GM12878 (cell line): ENCODE results near the gene WHRN. TPM values are rescaled to one million over a fixed set of nuclear protein-coding genes. Genes with fewer than 3 reads are reported as not detected.

ENCODE experiments used
- ATAC-seq: fragments of 200-7000 bp; cut with Tn5 transposase; 3 replicates; pipeline ENCODE4 v1.9.1; 2020; ENCODE audit warnings: mild to moderate bottlenecking, moderate library complexity
- BruUV-seq: library from RNA; stranded (reverse); fragments of 400-500 nt; replicated peaks from 2 replicates; lab custom pipeline; 2021; lab: Mats Ljungman, UMichigan
- CTCF ChIA-PET: fragments of 300-600 bp; sonication (Branson Sonifier 250); formaldehyde crosslinking; extraction: SDS; loops from one replicate; lab custom pipeline; 2021; ENCODE audit warnings: inconsistent platforms; lab: Yijun Ruan, JAX
- POLR2A ChIA-PET: fragments of 350-600 bp; formaldehyde crosslinking; extraction: SDS; loops from one replicate; lab custom pipeline; 2021; ENCODE audit warnings: inconsistent platforms; lab: Charles Lee
- RAD21 ChIA-PET: fragments of 300-600 bp; sonication (Branson Sonifier 250); formaldehyde crosslinking; loops from one replicate; lab custom pipeline; 2023; ENCODE audit warnings: antibody characterized with exemption; ENCODE audit not compliant: unreplicated experiment; lab: Charles Lee
- SMC1A ChIA-PET: fragments of 300-600 bp; sonication (Branson Sonifier 250); formaldehyde crosslinking; loops from one replicate; lab custom pipeline; 2023; ENCODE audit not compliant: unreplicated experiment, uncharacterized antibody; lab: Charles Lee
- DNase-seq: peaks from one replicate; pipeline ENCODE4 v3.0.0-alpha.2; 2011; ENCODE audit warnings: low read depth, low spot score
- FAIRE-seq: peaks from 3 replicates; lab custom pipeline; 2011; peaks lifted over from hg19 to GRCh38; lab: Jason Lieb, UNC
- H2AFZ ChIP-seq: 2 replicates; pipeline ENCODE4 v1.6.0; 2011; ENCODE audit warnings: low read depth, low read length, control low read depth; ENCODE audit not compliant: control insufficient read depth
- H3K27ac ChIP-seq: 2 replicates; pipeline ENCODE4 v1.5.1; 2011; ENCODE audit warnings: control low read depth; ENCODE audit not compliant: control insufficient read depth, insufficient read depth
- H3K27me3 ChIP-seq, 2 experiments: replicated peaks in 1 of 2; 2 replicates each; pipeline versions ENCODE4 v1.6.0 to v1.6.1; 2011; ENCODE audit warnings: low read length in 1 of 2; ENCODE audit not compliant: control insufficient read depth in 2 of 2, insufficient read depth in 2 of 2
- H3K36me3 ChIP-seq, 2 experiments: 2 replicates each; pipeline ENCODE4 v1.5.1; 2011; ENCODE audit warnings: low read length in 1 of 2; ENCODE audit not compliant: control insufficient read depth in 2 of 2, insufficient read depth in 2 of 2
- H3K4me1 ChIP-seq: 2 replicates; pipeline ENCODE4 v1.6.1; 2011; ENCODE audit warnings: mild to moderate bottlenecking, low read length, moderate library complexity, mixed read lengths; ENCODE audit not compliant: control insufficient read depth, insufficient read depth
- H3K4me2 ChIP-seq: 2 replicates; pipeline ENCODE4 v1.6.0; 2011; ENCODE audit warnings: control low read depth; ENCODE audit not compliant: control insufficient read depth, insufficient read depth
- H3K4me3 ChIP-seq: fragments of 200-600 bp; sonication (generic); 2 replicates; pipeline ENCODE4 v1.5.1; 2016
- H3K79me2 ChIP-seq: 2 replicates; pipeline ENCODE4 v1.6.0; 2011; ENCODE audit warnings: low read length; ENCODE audit not compliant: control insufficient read depth, insufficient read depth
- H3K9ac ChIP-seq: 2 replicates; pipeline ENCODE4 v1.8.0; 2011; ENCODE audit warnings: low read length, control low read depth, mixed read lengths; ENCODE audit not compliant: control insufficient read depth, insufficient read depth
- H3K9me3 ChIP-seq: replicated peaks from 3 replicates; pipeline ENCODE4 v1.5.1; 2011; ENCODE audit warnings: mild to moderate bottlenecking, low read length; ENCODE audit not compliant: control insufficient read depth, insufficient read depth
- H4K20me1 ChIP-seq: 2 replicates; pipeline ENCODE4 v1.6.0; 2011; ENCODE audit not compliant: control insufficient read depth, insufficient read depth
- ATF7 ChIP-seq: fragments of 450-650 bp; IDR thresholded peaks from 2 replicates; pipeline ENCODE4 v1.6.1; 2016; ENCODE audit warnings: low read depth, mild to moderate bottlenecking
- BACH1 ChIP-seq: fragments of 450-650 bp; IDR thresholded peaks from 2 replicates; pipeline ENCODE4 v1.6.1; 2017; ENCODE audit warnings: mild to moderate bottlenecking, borderline replicate concordance
- CHD4 ChIP-seq: fragments of 200-600 bp; sonication (generic); IDR thresholded peaks from 2 replicates; pipeline ENCODE4 v1.6.1; 2016; ENCODE audit warnings: mild to moderate bottlenecking
- CREM ChIP-seq: IDR thresholded peaks from 2 replicates; pipeline ENCODE4 v1.6.1; 2014; ENCODE audit warnings: antibody characterized with exemption, low read depth
- ELK1 ChIP-seq: IDR thresholded peaks from 2 replicates; pipeline ENCODE4 v1.6.1; 2012; ENCODE audit warnings: low read depth, low read length, improper control_type of control experiment
- EP300 ChIP-seq, 2 experiments: fragments of 150-350 bp in 1 of 2; IDR thresholded peaks; 2 replicates each; pipeline ENCODE4 v1.6.1; 2011 to 2012; ENCODE audit warnings: low read depth in 2 of 2, low read length in 2 of 2, borderline replicate concordance in 1 of 2, improper control_type of control experiment in 1 of 2, inconsistent platforms in 1 of 2; ENCODE audit not compliant: control insufficient read depth in 1 of 2
- JUNB ChIP-seq: IDR thresholded peaks from 2 replicates; pipeline ENCODE4 v1.6.1; 2016; ENCODE audit warnings: antibody characterized with exemption, mild to moderate bottlenecking
- LARP7 ChIP-seq: fragments of 450-650 bp; IDR thresholded peaks from 2 replicates; pipeline ENCODE4 v1.6.1; 2017; ENCODE audit warnings: mild to moderate bottlenecking
- PML ChIP-seq: IDR thresholded peaks from 2 replicates; pipeline ENCODE4 v1.6.1; 2012; ENCODE audit warnings: low read length, inconsistent platforms
- SREBF2 ChIP-seq: IDR thresholded peaks from 2 replicates; pipeline ENCODE4 v1.6.1; 2012; ENCODE audit warnings: mild to moderate bottlenecking, low read length
- TARDBP ChIP-seq: IDR thresholded peaks from 2 replicates; pipeline ENCODE4 v1.6.1; 2016; ENCODE audit warnings: borderline replicate concordance
- WGBS: methylation state at CpG from one replicate; pipeline ENCODE4 v1.1.6; 2016; ENCODE audit warnings: low lambda C conversion rate; ENCODE audit not compliant: insufficient replicate concordance, insufficient coverage; ENCODE audit errors: missing lambda C conversion rate; 5-methylcytosine and 5-hydroxymethylcytosine counted together
- in situ Hi-C: fragments of 300-500 bp; cut with MboI; formaldehyde crosslinking; loops from 9 replicates; pipeline ENCODE4 v1.14.3; 2018; ENCODE audit warnings: mixed read lengths
- intact Hi-C: fragments of 100-400 bp; cut with micrococcal nuclease; formaldehyde crosslinking; loops from one replicate; pipeline ENCODE4 v1.14.2; 2022; ENCODE audit not compliant: unreplicated experiment
- polyA plus RNA-seq, 11 experiments: library from polyadenylated mRNA; depleted of rRNA in 4 of 11; unstranded in 6 of 11; stranded (reverse) in 5 of 11; fragments of >200 nt; fragmentation: Nextera tagmentation in 4 of 11; fragmentation: Illumina TruSeq in 1 of 11; extraction: Ambion mirVana in 4 of 11; extraction: Trizol in 1 of 11; gene quantifications; 1 replicate in 1 of 11; 2 replicates in 10 of 11; pipeline versions ENCODE4 v1.2.1 to v1.2.3, GENCODE V29; 2011 to 2016; ENCODE audit warnings: inconsistent platforms in 2 of 11, missing spikeins in 2 of 11, low read depth in 1 of 11
- total RNA-seq, 4 experiments: library from RNA; depleted of rRNA in 3 of 4; stranded (reverse); fragments of >200 nt in 3 of 4; fragmentation: Illumina TruSeq in 1 of 4; extraction: Trizol in 1 of 4; gene quantifications; 2 replicates each; pipeline versions ENCODE4 v1.2.1 to v1.2.3, GENCODE V29; 2013 to 2021
- TF ChIP-seq, protein P1 (sequence below): fragments of 450-650 bp; formaldehyde crosslinking; IDR thresholded peaks from 2 replicates; pipeline ENCODE4 v1.5.0; 2022; ENCODE audit warnings: mild to moderate bottlenecking, missing genetic modification characterization
- TF ChIP-seq, protein P2 (sequence below): fragments of 450-650 bp; IDR thresholded peaks from 2 replicates; pipeline ENCODE4 v1.6.1; 2017; ENCODE audit warnings: low read depth, mild to moderate bottlenecking, moderate library complexity
- TF ChIP-seq, protein P3 (sequence below): fragments of 150-350 bp; IDR thresholded peaks from 2 replicates; pipeline ENCODE4 v1.6.1; 2016; ENCODE audit warnings: low read depth, low read length

The WHRN gene
- total and polyA plus RNA-seq, 10 of the 15 experiments (the other 5 are each of a cell fraction or from before 2014, with no cell fraction given) = 0.04 to 18.2 (median 0.68) TPM; not detected in 1

DNA sequence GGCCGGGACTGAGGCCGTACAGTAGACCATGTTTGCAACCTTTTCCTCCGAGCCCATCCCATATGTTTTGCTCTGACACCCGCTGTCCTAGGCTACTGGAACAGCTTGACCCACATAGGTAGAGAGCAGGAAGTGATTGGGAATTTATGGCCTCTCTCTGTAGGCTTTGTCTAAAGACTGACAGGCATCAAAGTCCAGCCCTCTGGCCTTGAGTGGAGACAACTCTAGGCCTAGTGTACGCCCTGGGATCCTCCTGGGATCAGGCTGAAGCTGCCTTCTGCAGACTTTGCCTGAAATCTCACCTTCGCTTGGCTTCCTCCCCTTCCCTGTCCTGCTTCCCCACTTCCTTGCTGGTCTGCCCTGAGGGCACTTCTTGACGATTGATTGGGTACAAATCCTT lies 103.9 kb downstream of the WHRN start (continued):
- TF ChIP-seq, protein P1, sequence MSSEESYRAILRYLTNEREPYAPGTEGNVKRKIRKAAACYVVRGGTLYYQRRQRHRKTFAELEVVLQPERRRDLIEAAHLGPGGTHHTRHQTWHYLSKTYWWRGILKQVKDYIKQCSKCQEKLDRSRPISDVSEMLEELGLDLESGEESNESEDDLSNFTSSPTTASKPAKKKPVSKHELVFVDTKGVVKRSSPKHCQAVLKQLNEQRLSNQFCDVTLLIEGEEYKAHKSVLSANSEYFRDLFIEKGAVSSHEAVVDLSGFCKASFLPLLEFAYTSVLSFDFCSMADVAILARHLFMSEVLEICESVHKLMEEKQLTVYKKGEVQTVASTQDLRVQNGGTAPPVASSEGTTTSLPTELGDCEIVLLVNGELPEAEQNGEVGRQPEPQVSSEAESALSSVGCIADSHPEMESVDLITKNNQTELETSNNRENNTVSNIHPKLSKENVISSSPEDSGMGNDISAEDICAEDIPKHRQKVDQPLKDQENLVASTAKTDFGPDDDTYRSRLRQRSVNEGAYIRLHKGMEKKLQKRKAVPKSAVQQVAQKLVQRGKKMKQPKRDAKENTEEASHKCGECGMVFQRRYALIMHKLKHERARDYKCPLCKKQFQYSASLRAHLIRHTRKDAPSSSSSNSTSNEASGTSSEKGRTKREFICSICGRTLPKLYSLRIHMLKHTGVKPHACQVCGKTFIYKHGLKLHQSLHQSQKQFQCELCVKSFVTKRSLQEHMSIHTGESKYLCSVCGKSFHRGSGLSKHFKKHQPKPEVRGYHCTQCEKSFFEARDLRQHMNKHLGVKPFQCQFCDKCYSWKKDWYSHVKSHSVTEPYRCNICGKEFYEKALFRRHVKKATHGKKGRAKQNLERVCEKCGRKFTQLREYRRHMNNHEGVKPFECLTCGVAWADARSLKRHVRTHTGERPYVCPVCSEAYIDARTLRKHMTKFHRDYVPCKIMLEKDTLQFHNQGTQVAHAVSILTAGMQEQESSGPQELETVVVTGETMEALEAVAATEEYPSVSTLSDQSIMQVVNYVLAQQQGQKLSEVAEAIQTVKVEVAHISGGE (CRISPR knock-in tag) = no peak
- no peak for TF ChIP-seq SREBF2

GRCh38 chr9:114400772-114401171 lies 104.5 kb downstream of the WHRN start:
- in situ Hi-C loops (no loop called here), intact Hi-C loops (no loop called here)
- H4K20me1 ChIP-seq = no peaks in the 10 kb centered on the region
- ChIA-PET RAD21 (interaction anchor here (1.2 to 8.9 kb wide), 3 partner anchors 15 to 191 kb away, joined by 3 to 136 read pairs (median 3); partner anchors contain the start of gene AKNA), POLR2A (no interaction called here), SMC1A (interaction anchor here (0.8 to 1.8 kb wide), 3 partner anchors 59 to 253 kb away, joined by 3 to 4 read pairs (median 3); no protein-coding TSS in a partner anchor), CTCF (interaction anchor here (1.1 to 1.8 kb wide), 3 partner anchors 10 to 107 kb away, joined by 3 to 7 read pairs (median 4); no protein-coding TSS in a partner anchor)
- no peaks in the 10 kb centered on the region for H3K27me3 ChIP-seq
- H3K27ac ChIP-seq = no peak overlapping the region
- no peak for FAIRE-seq
- H3K9ac ChIP-seq = no peak overlapping the region
- BruUV-seq = no TSS peak
- H3K79me2 ChIP-seq = peaks cover 19% of the 10 kb centered on the region
- WGBS = 45% methylated on average over 2 of the region's 2 CpGs
- no peak overlapping the region for H2AFZ ChIP-seq
- no peak overlapping the region for H3K4me2 ChIP-seq
- no peaks in the 10 kb centered on the region for H3K9me3 ChIP-seq
- peaks cover 0 to 3% of the 10 kb centered on the region in 2 experiments; a peak in 2 of 4 replicates for H3K36me3 ChIP-seq
- H3K4me1 ChIP-seq = peaks cover 14% of the 10 kb centered on the region
- H3K4me3 ChIP-seq = no peak overlapping the region
- ATAC-seq = no peak
- no peak for DNase-seq
- TF ChIP-seq CREM = no peak
- TF ChIP-seq, protein P2, sequence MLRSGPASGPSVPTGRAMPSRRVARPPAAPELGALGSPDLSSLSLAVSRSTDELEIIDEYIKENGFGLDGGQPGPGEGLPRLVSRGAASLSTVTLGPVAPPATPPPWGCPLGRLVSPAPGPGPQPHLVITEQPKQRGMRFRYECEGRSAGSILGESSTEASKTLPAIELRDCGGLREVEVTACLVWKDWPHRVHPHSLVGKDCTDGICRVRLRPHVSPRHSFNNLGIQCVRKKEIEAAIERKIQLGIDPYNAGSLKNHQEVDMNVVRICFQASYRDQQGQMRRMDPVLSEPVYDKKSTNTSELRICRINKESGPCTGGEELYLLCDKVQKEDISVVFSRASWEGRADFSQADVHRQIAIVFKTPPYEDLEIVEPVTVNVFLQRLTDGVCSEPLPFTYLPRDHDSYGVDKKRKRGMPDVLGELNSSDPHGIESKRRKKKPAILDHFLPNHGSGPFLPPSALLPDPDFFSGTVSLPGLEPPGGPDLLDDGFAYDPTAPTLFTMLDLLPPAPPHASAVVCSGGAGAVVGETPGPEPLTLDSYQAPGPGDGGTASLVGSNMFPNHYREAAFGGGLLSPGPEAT = no peak
- no peak for TF ChIP-seq LARP7
- no peak for TF ChIP-seq BACH1
- no peak for TF ChIP-seq ELK1
- TF ChIP-seq, protein P3, sequence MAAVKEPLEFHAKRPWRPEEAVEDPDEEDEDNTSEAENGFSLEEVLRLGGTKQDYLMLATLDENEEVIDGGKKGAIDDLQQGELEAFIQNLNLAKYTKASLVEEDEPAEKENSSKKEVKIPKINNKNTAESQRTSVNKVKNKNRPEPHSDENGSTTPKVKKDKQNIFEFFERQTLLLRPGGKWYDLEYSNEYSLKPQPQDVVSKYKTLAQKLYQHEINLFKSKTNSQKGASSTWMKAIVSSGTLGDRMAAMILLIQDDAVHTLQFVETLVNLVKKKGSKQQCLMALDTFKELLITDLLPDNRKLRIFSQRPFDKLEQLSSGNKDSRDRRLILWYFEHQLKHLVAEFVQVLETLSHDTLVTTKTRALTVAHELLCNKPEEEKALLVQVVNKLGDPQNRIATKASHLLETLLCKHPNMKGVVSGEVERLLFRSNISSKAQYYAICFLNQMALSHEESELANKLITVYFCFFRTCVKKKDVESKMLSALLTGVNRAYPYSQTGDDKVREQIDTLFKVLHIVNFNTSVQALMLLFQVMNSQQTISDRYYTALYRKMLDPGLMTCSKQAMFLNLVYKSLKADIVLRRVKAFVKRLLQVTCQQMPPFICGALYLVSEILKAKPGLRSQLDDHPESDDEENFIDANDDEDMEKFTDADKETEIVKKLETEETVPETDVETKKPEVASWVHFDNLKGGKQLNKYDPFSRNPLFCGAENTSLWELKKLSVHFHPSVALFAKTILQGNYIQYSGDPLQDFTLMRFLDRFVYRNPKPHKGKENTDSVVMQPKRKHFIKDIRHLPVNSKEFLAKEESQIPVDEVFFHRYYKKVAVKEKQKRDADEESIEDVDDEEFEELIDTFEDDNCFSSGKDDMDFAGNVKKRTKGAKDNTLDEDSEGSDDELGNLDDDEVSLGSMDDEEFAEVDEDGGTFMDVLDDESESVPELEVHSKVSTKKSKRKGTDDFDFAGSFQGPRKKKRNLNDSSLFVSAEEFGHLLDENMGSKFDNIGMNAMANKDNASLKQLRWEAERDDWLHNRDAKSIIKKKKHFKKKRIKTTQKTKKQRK = no peak
- no peak for TF ChIP-seq CHD4
- TF ChIP-seq PML = no peak
- no peak for TF ChIP-seq ATF7
- TF ChIP-seq TARDBP = no peak
- no peak for TF ChIP-seq JUNB
- no peak for TF ChIP-seq EP300 (IDR thresholded peaks at IDR 0.05; ENCODE audit: borderline replicate concordance in 1 of 2, control insufficient read depth in 1 of 2, low read depth in 2 of 2, low read length in 2 of 2)
